Skeletal muscle tissue (tissue), 4 donors: Measurements from ENCODE around the gene SPATA16. TPM values are rescaled to one million over a fixed set of nuclear protein-coding genes. Genes with fewer than 3 reads are reported as not detected.
"Not testable (repeated sequence)": the region's sequence is repeated elsewhere in the genome, so short reads cannot be mapped to it uniquely, and the experiment has no call there.

Experiments
- H3K27ac ChIP-seq: one replicate; pipeline ENCODE4 v1.7.0; 2013; ENCODE audit warnings: mild to moderate bottlenecking, low read depth, low read length, inconsistent platforms
- H3K27me3 ChIP-seq, 3 donors: one replicate each; pipeline ENCODE4 v1.7.0; 2013; ENCODE audit warnings: low read length in 3 of 3; ENCODE audit not compliant: control insufficient read depth in 3 of 3, insufficient read depth in 3 of 3
- H3K36me3 ChIP-seq, 3 donors: one replicate each; pipeline ENCODE4 v1.7.0; 2013; ENCODE audit warnings: low read length in 3 of 3; ENCODE audit not compliant: control insufficient read depth in 3 of 3, insufficient read depth in 3 of 3
- H3K4me1 ChIP-seq, 3 donors: one replicate each; pipeline ENCODE4 v1.7.0; 2013; ENCODE audit warnings: low read length in 3 of 3, mild to moderate bottlenecking in 3 of 3; ENCODE audit not compliant: control insufficient read depth in 3 of 3, insufficient read depth in 3 of 3
- H3K4me3 ChIP-seq, 3 donors: one replicate each; pipeline ENCODE4 v1.7.0; 2013; ENCODE audit warnings: low read length in 3 of 3
- H3K9ac ChIP-seq, 3 donors: one replicate each; pipeline ENCODE4 v1.7.0; 2013; ENCODE audit warnings: low read length in 3 of 3, mild to moderate bottlenecking in 3 of 3, moderate library complexity in 2 of 3, low read depth in 1 of 3
- H3K9me3 ChIP-seq, 3 donors: one replicate each; pipeline ENCODE4 v1.7.0; 2013; ENCODE audit warnings: low read length in 3 of 3; ENCODE audit not compliant: control insufficient read depth in 3 of 3
- total RNA-seq: library from RNA; depleted of rRNA; stranded (reverse); fragments of >200 nt; gene quantifications from one replicate; pipeline ENCODE4 v1.2.3, GENCODE V29; 2014
- donor health status: Osteomylitis.

Gene SPATA16
- total RNA-seq, 1 donor from 2014 or later: not detected

DNA sequence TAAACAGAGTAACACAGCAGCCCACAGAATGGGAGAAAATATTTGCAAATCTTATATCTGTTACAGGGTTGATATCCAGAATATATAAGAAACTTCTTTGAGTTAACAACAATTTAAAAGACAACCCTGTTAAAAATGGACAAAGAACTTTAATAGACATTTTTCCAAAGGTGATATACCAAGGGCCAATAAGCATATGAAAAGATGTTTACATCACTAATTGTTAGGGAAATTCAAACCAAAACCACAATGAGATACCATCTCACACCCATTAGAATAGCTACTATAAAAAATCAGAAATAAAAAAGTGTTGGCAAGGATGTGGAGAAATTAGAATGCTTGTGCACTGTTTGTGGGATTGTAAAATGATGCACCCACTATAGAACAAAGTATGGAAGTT, 110.8 kb downstream of the SPATA16 start:
- Histone ChIP-seq H3K4me1 (no peaks in the 10 kb centered on the region), H3K27me3 (no peaks in the 10 kb centered on the region), H3K4me3 (no peak overlapping the region), H3K36me3 (no peaks in the 10 kb centered on the region), H3K9me3 (no peaks in the 10 kb centered on the region), H3K27ac (no peak overlapping the region), H3K9ac (no peak overlapping the region)

DNA sequence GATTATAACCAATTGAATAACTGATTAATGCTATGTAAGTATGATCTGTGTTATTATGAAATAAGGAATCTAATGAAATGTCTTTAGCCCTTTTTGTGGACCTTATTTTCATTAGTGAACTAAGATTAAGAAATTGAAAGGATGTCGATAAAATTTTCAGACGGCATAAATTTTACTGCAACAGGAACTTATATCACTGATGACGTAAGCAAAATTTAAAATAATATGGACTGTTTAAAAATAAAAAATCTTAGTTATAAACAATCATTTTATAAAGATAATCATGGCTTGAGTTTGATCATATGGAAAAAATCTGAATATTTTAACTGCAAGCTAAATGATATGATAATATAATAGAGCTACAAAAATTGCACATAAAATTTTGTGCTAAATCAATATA, 112.7 kb downstream of the SPATA16 start:
- no peaks in the 10 kb centered on the region for H3K36me3 ChIP-seq
- no peaks in the 10 kb centered on the region for H3K27me3 ChIP-seq
- H3K9me3 ChIP-seq: no peaks in the 10 kb centered on the region
- no peak overlapping the region for H3K27ac ChIP-seq
- no peak overlapping the region for H3K4me3 ChIP-seq
- no peaks in the 10 kb centered on the region for H3K4me1 ChIP-seq
- H3K9ac ChIP-seq: no peak overlapping the region

DNA sequence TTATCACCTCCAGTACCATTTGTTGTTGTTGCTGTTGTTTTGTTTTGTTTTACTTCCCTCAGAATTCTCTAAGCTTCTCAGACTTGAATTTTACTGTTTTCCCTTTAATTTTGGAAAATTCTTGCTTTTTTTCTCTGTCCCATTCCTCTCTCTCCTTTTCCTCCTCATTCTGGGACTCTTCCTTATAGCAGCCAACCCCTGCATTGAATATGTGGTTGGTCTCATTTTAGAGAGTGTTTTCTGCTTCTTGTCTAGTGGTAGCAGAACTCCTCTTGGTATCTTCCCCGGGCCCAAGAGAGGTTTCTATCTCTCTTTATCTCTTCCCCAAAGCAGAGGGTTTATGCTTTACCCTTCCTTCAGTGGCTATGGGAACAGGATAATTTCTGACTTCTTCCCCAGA, 113.6 kb downstream of the SPATA16 start:
- Histone ChIP-seq H3K4me1 (no peaks in the 10 kb centered on the region), H3K4me3 (no peak overlapping the region), H3K27me3 (no peaks in the 10 kb centered on the region), H3K27ac (no peak overlapping the region), H3K9ac (no peak overlapping the region), H3K9me3 (no peaks in the 10 kb centered on the region), H3K36me3 (no peaks in the 10 kb centered on the region)

GRCh38 chr3:173025941-173026340, 115.1 kb downstream of the SPATA16 start:
- H3K9me3 ChIP-seq: no peaks in the 10 kb centered on the region

DNA sequence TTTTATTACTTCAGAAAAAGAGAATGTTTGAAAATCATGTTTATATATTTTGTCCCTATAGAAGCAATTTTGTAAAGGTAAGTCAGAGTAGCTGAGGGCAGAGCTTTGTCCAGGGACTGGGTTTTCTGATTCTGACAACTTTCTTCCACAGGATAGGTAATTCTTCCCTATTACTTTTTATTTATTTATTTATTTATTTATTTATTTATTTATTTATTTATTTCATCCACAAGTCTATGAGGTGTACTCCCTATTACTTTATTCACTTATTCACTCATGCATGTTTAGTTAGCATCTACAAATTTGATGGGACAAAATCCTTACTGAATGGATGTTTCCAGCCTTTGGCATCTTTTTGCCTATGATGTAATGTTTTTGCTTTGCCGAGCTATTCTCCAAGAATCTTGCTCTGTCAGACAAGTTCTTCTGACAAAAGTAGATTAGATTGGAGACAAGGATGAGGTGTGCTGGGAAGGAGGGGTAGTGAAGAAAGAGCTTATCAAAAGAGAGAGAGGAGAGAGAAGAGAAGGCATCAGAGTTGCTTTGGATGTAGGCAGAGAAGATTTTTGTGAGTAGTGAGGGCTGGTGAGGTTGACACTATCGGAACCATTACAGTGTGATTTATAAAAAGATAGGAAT, 119.4 kb downstream of the SPATA16 start:
- Histone ChIP-seq H3K27me3 (no peaks in the 10 kb centered on the region), H3K9ac (no peak overlapping the region), H3K4me3 (no peak overlapping the region), H3K36me3 (no peaks in the 10 kb centered on the region), H3K27ac (no peak overlapping the region), H3K4me1 (no peaks in the 10 kb centered on the region), H3K9me3 (no peaks in the 10 kb centered on the region)

More at GRCh38 chr3:173025941-173026340, 115.1 kb downstream of the SPATA16 start:
- Histone ChIP-seq H3K36me3 (no peaks in the 10 kb centered on the region), H3K9ac (no peak overlapping the region), H3K4me3 (no peak overlapping the region), H3K27me3 (no peaks in the 10 kb centered on the region), H3K27ac (no peak overlapping the region), H3K4me1 (no peaks in the 10 kb centered on the region)

DNA sequence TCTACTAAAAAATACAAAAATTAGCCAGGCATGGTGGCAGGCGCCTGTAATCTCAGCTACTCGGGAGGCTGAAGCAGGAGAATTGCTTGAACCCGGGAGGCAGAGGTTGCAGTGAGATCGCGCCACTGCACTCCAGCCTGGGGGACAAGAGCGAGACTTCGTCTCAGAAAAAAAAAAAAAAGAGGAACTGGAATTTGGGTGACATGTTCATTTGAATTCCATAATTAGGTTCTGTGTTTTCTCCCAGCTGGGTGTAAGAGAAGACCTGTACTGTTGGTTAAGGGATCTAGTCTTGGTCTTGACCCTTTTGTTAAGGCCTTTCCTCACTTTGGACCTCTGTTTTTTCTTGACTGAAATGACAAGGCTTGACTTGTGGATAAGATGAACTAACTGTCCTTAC, 120.9 kb downstream of the SPATA16 start:
- H3K9me3 ChIP-seq: not testable (repeated sequence)

GRCh38 chr3:173019378-173019777, 121.7 kb downstream of the SPATA16 start:
- H3K9me3 ChIP-seq: no peaks in the 10 kb centered on the region
- H3K27ac ChIP-seq: no peak overlapping the region
- no peak overlapping the region for H3K9ac ChIP-seq
- H3K36me3 ChIP-seq: no peaks in the 10 kb centered on the region
- H3K27me3 ChIP-seq: no peaks in the 10 kb centered on the region
- no peaks in the 10 kb centered on the region for H3K4me1 ChIP-seq
- H3K4me3 ChIP-seq: no peak overlapping the region

More for the DNA sequence above, 120.9 kb downstream of the SPATA16 start:
- H3K27ac ChIP-seq, H3K4me3 ChIP-seq, H3K4me1 ChIP-seq, H3K27me3 ChIP-seq, H3K36me3 ChIP-seq, H3K9ac ChIP-seq: not testable (repeated sequence)

GRCh38 chr3:173018758-173019157, 122.3 kb downstream of the SPATA16 start:
- Histone ChIP-seq H3K36me3 (no peaks in the 10 kb centered on the region), H3K4me1 (no peaks in the 10 kb centered on the region), H3K9ac (no peak overlapping the region), H3K27me3 (no peaks in the 10 kb centered on the region), H3K9me3 (no peaks in the 10 kb centered on the region), H3K4me3 (no peak overlapping the region), H3K27ac (no peak overlapping the region)

GRCh38 chr3:173013219-173013832, 127.7 kb downstream of the SPATA16 start:
- Histone ChIP-seq H3K36me3 (no peaks in the 10 kb centered on the region), H3K27ac (no peak overlapping the region), H3K9me3 (no peaks in the 10 kb centered on the region), H3K4me1 (no peaks in the 10 kb centered on the region), H3K4me3 (no peak overlapping the region), H3K27me3 (no peaks in the 10 kb centered on the region), H3K9ac (no peak overlapping the region)

DNA sequence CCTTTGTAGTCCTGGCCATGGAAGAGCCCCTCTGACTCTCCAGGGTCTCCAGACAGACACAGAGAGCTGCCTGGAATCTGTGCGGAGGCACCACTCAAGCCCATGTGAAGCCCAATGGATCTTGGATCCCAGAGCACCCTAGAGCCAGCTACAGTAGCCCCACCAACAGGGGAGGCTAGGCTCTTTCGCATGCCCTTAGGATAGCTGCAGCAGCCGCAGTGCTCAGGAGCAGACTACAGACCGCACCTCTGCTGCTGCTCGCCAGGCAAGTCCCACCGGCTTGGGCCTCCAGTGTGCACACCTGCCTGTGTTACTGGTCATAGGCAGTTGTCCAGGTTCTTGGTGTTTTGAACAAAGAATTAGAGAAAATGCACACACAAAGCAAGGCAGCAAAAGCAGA, 131.6 kb downstream of the SPATA16 start:
- H3K9me3 ChIP-seq: no peaks in the 10 kb centered on the region
- no peak overlapping the region for H3K4me3 ChIP-seq
- H3K27ac ChIP-seq: no peak overlapping the region
- H3K9ac ChIP-seq: no peak overlapping the region
- no peaks in the 10 kb centered on the region for H3K4me1 ChIP-seq
- H3K27me3 ChIP-seq: no peaks in the 10 kb centered on the region
- no peaks in the 10 kb centered on the region for H3K36me3 ChIP-seq
